ENCODE data around the gene C1QTNF12. TPM values are rescaled to one million over a fixed set of nuclear protein-coding genes. Genes with fewer than 3 reads are reported as not detected.

C1QTNF12 gene
- total RNA-seq, 1 experiment from 2014 or later, result 4.4 TPM

GRCh38 chr1:1262071-1262470 is 15.5 kb upstream of the C1QTNF12 start:
- Histone ChIP-seq H3K23me2 (ENCODE audit: insufficient read length, low read depth, low read length, poor library complexity, severe bottlenecking) (no peaks in the 10 kb centered on the region), H2AFZ (ENCODE audit: low read length) (no peak overlapping the region), H2BK12ac (ENCODE audit: insufficient read length, low read depth, low read length) (no peak overlapping the region), H3K27me3 (ENCODE audit: insufficient read depth, low read length) (no peaks in the 10 kb centered on the region), H3K4ac (ENCODE audit: low read depth, low read length) (no peak overlapping the region), H4K8ac (replicated peaks; ENCODE audit: insufficient read length, low read depth, low read length) (no peak overlapping the region), H3K18ac (ENCODE audit: insufficient read length, low read depth, low read length) (no peak overlapping the region), H4K91ac (ENCODE audit: insufficient read length, low read depth, low read length) (no peak overlapping the region), H4K20me1 (ENCODE audit: control insufficient read depth, insufficient read depth, insufficient read length) (no peaks in the 10 kb centered on the region), H2BK15ac (ENCODE audit: low read depth, low read length) (no peak overlapping the region), H3K27ac (ENCODE audit: insufficient read length, low read depth, low read length) (no peak overlapping the region), H3K79me1 (ENCODE audit: insufficient read depth, low read depth, low read length, poor library complexity, severe bottlenecking) (no peaks in the 10 kb centered on the region), H3T11ph (ENCODE audit: low read length) (no peak overlapping the region), H3K9ac (ENCODE audit: extremely low read depth, insufficient read length, low read length) (no peak overlapping the region), H2BK20ac (ENCODE audit: low read depth, low read length, poor library complexity, severe bottlenecking) (no peak overlapping the region), H3K14ac (ENCODE audit: insufficient read depth, low read length) (no peak overlapping the region), H2AK5ac (ENCODE audit: insufficient read length, low read length) (no peak overlapping the region), H3K23ac (ENCODE audit: insufficient read length, low read depth, low read length) (no peak overlapping the region), H3K79me2 (ENCODE audit: insufficient read depth, low read length) (no peaks in the 10 kb centered on the region; the same call in 1 of the 2 replicates), H3K56ac (ENCODE audit: insufficient read length, low read depth, low read length) (no peak overlapping the region), H2BK5ac (ENCODE audit: insufficient read length, low read length) (no peak overlapping the region), H2BK120ac (ENCODE audit: low read depth, low read length, poor library complexity, severe bottlenecking) (no peak overlapping the region), H3K9me3 (ENCODE audit: control insufficient read depth, low read depth, low read length) (no peaks in the 10 kb centered on the region), H3K4me1 (ENCODE audit: insufficient read depth, low read length) (no peaks in the 10 kb centered on the region), H3K4me2 (ENCODE audit: insufficient read depth, insufficient read length, low read length) (no peak overlapping the region), H4K5ac (ENCODE audit: insufficient read length, low read depth, low read length) (no peak overlapping the region)
- H3K27ac Mint-ChIP-seq, result no peak overlapping the region
- TF ChIP-seq CTCF (conservative IDR thresholded peaks at IDR 0.05), result no peak
- H3K4me1 Mint-ChIP-seq, result peaks cover 12 to 20% of the 10 kb centered on the region in 2 experiments
- no peak overlapping the region for H3K4me3 Mint-ChIP-seq
- peaks cover 3% of the 10 kb centered on the region; the same call in 1 of the 2 replicates for H3K27me3 Mint-ChIP-seq (ENCODE audit: low read depth)
- H3K36me3 Mint-ChIP-seq (ENCODE audit: insufficient read depth in 1 of 3, low read depth in 3 of 3), result peaks cover 41 to 79% (median 61%) of the 10 kb centered on the region in 3 experiments; a peak in 6 of 7 replicates
- H3K9me3 Mint-ChIP-seq, result no peaks in the 10 kb centered on the region; a peak in 1 of 5 replicates
- no CpG with 5 or more reads among the region's 17 CpGs for WGBS (ENCODE audit: extremely low coverage, insufficient read length, low lambda C conversion rate)
- no peak for DNase-seq
